ENCODE results near the gene NAA80.

DNA sequence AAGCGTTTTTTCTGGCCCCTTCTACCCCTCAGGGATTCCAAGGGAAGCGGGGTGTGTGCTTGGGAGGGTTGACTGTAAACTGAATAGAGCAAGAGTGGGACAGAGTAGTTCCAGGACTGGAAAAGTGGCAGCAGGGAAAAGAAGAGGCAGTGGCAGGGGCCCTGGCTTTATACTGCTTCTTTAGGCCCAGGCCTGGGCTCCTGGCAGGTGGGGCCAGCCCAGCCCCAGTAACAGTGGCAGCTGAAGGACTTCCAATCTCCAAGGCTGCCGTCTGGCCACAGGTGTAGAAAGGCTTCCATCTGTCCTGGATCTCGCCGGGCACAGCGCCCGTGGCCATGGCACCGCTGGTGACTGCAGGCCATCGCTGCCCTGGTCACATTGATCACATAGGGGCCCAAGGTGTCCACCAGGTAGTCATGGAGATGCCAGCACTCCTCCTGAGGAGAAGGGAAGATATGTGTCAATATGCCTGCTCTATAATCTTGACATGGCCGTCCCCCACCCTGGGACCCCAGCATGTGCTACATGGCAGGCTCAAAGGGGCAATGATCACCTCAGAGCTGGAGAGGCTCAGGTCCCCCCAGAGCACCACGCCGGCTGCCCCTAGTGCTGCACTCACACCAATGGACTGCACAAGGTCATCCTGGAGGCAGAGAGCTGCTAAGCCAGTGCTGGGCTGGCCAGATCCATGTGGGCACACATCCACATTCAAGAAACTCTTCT is 6.0 kb downstream of the NAA80 start:
- no peak for TF ChIP-seq POLR2AphosphoS5 (IDR thresholded peaks at IDR 0.05)
- no peak for TF ChIP-seq POLR2A (IDR thresholded peaks at IDR 0.05)
